Stimulated activated CD4-positive, alpha-beta T cell treated with anti-CD3 and anti-CD28 coated beads, Interleukin-15, amount 100 ng/mL, for 48 hours (primary cell): Measurements from ENCODE around the gene TNNI2.
"Not testable (repeated sequence)": the region's sequence is repeated elsewhere in the genome, so short reads cannot be mapped to it uniquely, and the experiment has no call there.

Experiments
- DNase-seq, 2 donors: peaks; one replicate each; pipeline ENCODE4 v3.0.0-alpha.2; 2020; ENCODE audit warnings: low read depth in 2 of 2

Gene TNNI2

DNA sequence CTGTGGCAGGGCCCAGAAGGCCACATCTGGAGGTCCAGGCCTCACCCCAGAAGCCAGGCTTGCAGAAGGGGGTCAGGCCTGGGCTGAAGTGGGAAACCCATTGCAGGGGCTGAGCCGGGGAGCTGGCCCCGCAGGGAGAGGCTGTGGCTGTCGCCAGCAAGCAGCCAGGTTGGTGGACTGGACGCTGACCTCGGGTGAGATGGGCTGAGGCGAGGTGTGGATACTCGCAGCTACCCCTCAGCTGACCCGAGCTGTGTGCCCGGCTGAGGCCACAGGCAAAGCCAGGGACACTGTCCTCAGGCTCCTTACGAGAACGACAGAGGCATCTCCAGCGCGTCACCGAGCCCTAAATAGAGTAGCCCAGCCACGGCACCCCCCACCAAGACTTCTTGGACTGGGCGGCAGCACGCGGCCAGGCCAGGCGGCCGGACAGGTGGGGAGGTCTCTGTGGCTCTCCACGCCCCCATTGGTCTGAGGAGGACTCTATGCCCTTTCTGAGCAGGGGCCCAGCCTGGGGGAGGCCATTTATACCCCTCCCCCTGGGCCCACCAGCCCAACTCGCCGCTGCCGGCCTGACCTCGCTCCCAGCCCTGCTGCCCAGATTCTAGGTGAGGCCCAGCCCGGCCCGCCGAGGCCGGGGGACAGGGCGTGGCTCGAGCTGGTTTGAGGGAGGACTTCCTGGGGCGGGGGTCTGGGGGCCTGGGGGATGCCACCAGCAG, at the start of gene TNNI2:
TSS of gene TNNI2 (plus strand) at position 556 of the 719 bp plus-strand sequence. CDS start 716 bp downstream, outside the sequence.
- no peak for DNase-seq

DNA sequence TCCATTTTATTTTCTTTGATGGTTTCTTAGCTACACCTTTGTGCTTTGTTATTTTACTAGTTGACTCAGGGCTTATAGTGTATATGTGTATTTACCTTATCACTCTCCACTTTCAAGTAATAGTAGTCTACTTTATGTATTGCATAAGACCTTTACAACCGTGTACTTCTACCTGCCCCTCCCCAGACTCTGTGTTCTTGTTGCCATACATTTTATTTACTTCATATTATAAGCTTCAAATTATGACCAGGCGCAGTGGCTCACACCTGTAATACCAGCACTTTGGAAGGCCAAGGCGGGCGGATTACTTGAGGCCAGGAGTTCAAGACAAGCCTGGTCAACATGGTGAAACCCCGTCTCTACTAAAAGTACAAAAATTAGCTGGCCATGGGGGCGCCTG, 46.9 kb upstream of the TNNI2 start:
- no peak for DNase-seq

DNA sequence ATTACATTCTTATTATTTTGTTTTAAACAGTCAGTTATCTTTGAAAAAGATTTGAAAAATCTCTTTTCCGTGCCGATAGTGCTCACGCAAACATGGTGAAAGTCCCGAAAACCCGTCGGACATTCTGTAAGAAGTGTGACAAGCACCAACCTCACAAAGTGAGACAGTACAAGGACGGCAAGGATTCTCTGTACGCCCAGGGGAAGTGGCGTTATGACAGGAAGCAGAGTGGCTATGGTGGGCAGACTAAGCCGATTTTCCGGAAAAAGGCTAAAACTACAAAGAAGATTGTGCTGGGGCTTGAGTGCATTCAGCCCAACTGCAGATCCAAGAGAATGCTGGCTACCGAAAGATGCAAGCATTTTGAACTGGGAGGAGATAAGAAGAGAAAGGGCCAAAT, 46.3 kb upstream of the TNNI2 start:
- DNase-seq: no peak

DNA sequence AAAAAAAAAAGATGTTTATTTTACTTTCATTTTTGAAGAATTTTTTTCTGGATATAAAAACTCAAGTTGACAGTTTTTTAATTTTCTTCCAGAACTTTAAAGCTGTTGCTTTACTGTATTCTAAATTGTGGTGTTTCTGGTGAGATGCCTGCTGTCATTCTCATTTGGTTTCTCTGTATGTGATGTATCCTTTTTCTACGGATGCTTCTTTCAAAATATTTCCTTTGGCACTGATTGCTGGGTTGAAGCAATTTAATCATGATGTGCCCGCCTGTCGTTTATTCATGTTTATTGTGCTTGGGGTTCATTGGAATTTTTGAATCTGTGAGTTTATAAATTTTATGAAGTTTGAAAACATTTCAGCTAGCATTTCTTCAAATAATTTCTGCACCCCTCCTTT, 45.7 kb upstream of the TNNI2 start:
- DNase-seq: no peak

DNA sequence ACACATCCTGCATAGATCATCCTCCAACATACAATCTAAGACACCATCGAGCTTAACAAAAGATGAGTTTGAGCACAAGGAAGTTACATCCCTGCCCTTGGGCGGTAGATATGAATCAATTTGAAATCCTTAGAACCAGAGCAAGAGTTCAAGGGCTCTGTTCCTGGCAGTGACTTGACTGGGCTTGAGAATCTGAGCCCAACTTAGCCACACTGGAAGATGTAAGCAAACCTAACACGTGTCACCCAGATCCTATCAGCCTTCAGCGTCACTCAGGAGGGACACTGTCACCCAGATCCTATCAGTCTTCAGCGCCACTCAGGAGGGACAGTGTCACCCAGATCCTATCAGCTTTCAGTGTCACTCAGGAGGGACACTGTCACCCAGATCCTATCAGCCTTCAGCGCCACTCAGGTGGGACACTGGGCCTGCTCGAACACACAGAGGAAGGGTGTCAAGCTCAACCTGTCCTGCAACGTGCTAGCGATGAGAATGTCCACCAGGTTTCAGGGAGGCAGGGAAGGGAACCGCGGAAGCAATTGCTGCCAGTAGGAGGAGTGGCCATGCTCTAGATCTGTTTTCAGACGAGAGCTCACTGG, 42.3 kb upstream of the TNNI2 start:
- DNase-seq: no peak

DNA sequence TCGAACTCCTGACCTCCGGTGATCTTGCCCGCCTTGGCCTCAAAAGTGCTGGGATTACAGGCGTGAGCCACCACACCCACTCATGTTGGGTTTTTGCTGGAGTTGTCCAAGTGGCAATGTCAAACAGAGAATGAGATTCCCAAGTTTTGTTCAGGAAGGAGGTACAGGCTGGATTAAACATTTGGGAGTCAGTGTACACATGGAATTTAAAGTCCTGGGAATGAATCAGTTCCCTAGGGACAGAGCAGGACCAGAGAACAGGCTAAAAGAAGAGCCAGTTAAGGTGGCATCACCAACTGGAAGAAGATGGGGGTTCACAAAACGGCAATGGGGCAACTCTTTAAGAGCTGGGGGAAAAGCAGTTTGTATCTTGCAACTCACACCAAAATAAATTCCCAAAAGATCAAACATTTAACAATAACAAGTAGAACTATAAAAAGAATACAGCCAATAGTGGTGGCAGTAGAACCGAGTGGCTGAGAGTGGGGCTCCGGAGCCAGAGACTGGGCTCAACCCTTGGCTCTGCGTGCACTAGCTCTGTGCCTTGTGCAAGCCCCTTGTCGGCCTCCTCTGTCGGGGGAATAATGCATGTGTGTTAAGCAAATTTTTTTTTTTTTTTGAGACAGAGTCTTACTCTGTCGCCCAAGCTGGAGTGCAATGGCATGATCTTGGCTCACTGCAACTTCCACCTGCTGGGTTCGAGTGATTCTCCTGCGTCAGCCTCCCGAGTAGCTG, 41.2 kb upstream of the TNNI2 start:
- no peak for DNase-seq

DNA sequence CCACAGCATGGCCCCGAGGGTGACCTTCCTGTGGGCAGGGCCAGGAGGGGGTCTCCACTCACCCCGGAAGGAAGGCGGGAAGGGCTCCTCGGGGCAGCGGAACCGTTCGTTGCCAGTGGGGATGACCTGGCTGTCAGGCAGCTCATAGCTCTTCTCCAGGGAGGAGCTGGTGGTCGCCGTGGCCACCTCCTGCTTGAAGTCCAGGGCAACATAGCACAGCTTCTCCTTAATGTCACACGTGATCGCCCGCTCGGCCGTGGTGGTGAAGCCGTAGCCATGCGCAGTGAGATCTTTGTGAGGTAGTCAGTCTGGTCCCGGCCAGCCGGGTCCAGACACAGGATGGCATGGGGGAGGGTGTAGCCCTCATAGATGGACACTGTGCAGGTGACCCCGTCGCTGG, 35.5 kb upstream of the TNNI2 start:
- no peak for DNase-seq

DNA sequence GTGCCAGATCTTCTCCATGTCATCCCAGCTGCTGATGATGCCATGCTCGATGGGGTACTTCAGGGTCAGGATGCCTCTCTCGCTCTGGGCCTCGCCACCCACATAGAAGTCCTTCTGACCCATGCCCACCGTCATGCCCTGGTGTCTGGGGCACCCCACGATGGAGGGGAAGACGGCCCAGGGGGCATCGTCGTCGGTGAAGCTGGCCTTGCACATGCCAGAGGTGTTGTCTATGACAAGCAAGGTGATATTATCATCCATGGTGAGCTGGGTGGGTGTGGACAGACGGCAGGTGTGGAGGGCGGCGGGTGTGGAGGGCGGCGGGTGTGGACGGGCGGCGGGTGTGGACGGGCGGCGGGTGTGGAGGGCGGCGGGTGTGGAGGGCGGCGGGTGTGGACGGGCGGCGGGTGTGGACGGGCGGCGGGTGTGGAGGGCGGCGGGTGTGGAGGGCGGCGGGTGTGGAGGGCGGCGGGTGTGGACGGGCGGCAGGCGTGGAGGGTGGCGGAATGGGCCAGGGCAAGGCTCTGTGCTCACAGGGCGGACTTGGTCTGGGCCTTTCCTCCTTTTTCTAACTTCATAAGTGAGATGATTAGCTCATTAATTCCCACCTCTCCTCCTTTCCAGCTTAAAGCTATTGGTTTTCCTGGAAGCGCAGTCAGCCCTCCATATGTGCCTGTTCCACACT, 34.8 kb upstream of the TNNI2 start:
- DNase-seq: not testable (repeated sequence)

DNA sequence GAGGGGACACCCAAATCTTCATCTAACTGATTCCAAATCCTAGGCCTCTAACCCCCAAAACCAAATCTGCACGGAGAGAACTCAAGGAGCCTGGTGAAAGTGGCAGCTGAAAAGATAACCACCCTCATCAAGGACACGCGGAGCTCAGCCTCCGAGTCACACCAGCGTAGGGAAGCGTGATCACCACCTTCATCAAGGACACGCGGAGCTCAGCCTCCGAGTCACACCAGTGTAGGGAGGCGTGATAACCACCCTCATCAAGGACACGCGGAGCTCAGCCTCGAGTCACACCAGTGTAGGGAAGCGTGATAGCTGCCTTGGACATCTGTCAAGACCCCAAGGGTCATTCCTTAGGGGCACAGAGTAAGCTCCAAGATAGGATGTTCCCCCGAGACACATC, 33.3 kb upstream of the TNNI2 start:
- no peak for DNase-seq

DNA sequence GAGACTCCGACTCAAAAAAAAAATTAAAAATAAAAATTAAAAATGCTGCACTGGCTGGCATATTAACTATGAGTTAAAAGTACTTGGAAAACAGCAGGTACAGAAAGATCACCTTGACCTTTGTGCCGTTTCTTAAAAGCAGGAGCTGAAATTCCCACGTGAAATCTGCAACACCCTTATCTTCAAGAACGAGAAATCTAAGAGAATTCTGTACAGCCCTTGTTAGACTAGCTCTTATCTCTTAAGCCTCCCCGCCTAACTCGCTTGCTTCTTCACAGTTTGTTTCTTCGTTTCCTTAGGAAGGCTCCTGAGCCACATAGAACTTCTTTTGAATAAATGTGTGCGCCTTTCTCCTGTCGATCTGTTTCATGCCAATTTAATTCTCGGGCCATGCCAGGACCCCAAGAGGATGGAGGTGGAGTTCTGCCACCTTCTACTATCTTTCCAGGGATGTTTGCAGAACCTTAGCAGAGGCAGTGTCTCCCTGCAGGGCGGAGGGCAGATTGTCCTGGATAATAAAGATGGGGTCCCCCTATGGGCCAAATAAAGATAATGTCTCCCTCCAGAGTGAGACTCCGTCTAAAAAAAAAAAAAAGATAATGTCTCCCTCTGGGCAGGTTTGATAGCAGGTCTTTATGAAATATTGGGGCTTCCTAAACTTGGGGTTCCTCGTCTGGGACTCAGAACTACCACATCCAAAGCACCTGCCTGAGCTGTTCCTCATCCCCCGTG, 31.4 kb upstream of the TNNI2 start:
- DNase-seq: no peak

DNA sequence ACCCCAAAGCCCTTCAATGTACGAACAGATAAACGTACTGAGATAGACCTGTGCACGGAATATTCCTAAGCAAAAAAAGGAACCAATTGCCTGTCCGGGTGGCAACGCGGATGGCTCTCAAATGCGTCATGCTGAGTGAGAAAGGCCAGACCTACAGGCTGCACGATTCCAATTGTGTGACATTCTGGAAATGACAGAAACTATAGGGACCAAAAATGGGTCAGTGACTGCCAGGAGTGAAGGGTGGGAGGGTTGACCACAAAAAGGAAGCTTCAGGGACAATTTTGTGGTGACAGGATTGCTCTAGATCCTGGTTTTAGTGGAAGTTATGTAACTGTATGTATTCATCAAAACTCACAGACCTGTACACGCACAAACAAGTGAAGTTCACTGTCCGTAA, 28.0 kb upstream of the TNNI2 start:
- no peak for DNase-seq

DNA sequence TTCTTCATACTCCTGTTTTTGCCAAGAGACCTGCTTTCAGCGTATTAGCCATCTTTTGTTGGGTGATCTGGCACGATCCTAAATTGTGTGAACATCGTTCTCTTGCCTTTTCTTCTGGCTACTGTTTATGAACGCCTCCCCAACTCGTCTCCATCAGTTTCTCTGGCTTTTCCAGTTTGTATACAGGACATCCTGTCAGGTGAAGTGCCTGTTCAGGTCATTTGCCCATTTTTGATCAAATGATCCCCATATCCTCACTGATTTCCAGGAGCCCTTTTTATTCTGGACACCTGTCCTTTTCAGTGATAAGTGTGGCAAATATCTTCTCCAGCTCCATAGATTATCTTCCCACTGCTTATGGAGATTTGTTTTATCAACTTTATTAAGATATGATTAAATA, 26.5 kb upstream of the TNNI2 start:
- DNase-seq: no peak

DNA sequence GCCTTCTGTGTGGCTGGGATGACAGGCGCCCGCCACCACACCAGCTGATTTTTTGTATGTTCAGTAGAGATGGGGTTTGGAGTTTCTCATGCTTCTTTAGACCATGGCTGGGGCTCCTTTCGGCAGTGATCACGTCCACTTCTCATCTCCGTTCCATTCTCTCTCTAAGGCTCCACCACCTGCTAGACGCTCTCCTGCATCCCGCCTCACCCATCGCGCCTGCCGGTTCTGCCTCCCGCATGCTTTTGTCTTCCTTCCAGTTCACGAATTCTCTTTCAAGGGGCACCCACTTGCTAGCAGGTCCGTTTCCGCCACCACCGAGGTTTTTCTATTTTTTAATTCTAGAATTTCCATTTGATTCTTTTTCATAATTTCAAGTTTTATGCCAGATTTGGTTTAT, 26.0 kb upstream of the TNNI2 start:
- DNase-seq: no peak

DNA sequence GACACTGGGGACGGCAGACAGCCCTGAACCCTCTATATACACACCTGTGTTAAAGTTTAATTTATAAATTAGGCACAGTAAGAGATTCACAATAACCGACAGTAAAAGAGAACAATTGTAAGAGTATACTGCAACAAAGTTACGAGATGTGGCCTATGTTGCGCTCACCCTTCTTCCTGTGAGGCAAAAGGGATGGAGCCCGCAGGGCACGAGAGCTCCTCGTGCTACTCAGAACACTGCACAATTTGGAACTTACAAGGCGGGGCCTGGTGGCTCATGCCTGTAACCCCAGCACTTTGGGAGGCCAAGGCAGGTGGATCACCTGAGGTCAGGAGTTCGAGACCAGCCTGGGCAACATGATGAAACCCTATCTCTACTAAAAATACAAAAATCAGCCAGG, 25.4 kb upstream of the TNNI2 start:
- DNase-seq: not testable (repeated sequence)

DNA sequence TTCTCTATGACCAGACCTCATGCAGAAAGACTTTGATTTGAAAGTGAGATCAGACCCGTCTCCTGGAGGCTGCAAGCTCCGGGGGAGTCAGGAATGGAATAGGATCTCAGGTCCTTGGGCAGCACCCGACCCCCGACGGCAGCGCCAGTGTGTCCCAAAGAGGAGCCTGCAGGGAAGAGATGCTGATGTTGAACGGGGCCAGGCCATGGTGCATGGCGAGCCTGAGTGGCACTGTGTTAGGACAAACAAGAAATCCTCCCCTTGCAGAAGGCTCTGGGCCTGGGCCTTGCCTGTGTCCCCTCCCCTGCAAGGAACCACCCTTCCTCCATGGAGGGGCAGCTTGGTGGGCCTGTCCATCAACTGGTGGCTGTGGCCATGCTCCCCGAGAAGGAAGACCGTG, 24.1 kb upstream of the TNNI2 start:
- no peak for DNase-seq

DNA sequence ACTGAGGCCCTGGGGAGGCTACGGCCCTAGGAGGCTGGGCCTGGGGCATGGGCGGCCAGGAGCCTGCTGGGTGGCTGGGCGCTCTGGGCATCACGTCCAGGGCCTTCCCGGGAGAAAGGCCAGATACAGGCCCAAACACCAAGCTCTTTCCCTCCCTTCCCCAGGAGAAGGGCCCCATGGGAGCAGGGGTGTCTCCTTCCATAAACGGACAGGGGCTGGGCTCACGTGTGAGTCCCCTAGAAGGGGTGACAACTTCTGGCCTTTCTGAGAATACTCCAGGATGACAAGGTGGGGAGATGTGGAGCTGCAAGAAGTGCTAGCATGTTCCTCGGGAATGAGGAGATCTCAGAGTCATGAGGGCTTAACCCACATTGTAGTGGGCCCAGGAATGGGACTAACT, 23.5 kb upstream of the TNNI2 start:
- no peak for DNase-seq

DNA sequence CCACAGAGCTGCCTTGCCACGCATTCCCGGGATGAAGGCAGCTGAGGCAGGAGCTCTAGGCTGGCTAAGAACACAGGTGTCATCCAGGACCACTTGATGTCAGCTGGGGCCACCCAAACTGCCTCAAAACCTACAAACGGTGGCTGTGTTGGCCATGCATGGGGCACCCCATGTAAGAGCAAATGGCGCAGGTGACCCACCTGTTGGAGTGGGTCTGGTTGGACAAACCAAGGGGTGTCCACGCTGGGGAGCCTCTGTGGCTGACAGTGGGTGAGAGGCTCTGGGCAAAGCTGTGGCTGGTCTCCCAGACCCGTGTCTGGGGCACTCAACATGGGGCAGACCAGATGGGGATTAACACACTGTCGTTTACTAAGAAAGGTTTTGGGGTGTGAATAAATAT, 23.0 kb upstream of the TNNI2 start:
- DNase-seq: no peak

DNA sequence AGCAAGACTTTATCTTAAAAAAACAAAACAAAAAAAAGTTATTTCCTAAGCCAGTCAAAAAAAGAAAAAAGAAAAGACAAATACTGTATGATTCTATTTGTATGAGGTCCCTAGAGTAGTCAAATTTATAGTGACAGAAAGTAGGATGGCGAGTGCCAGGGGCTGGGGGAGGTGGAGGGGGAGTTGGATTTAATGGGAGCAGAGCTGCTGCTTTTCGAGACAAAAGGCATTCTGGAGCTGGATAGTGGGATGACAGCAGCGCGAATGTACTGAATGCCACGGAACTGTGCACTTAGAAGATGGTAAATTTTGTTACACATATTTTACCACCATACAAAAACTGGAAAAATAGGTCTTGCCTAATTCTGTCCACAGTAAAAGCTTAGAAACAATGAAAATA, 21.8 kb upstream of the TNNI2 start:
- no peak for DNase-seq

DNA sequence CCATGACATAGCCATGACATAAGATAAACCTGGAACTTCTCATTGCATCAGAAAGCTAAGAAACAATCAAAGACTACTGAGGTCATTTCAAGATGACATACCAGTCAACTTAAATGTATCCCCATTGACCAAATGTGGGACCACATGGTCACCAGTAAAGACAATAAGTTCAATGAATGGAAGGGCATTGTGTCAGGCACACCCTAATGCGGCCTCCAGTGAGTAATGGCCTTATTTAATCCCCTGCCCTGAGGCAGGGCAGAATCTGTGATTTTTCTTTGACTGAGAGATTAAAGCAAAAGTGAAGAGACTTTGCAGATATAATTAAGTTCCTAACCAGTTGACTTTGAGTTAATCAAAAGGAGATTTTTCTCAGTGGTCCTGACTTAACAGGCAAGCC, 21.3 kb upstream of the TNNI2 start:
- no peak for DNase-seq

DNA sequence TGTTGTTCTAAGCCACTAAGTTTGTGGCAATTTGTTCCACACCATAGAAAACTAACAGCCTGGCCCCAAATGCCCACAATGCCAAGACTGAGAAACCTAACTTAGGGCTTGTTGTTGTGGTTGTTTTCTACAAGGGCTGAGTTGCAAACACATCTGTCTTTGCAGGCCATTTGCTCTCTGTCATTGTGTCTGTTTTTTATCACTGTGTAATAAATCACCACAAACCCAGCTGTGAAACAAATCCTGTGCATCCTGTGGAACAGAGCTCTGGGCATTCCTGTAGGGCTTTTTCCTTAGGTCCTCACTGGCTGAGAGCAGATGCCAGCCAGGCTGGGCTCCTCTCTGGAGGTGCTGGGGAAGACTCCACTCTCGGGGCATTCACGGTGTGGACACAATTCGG, 19.7 kb upstream of the TNNI2 start:
- DNase-seq: no peak

DNA sequence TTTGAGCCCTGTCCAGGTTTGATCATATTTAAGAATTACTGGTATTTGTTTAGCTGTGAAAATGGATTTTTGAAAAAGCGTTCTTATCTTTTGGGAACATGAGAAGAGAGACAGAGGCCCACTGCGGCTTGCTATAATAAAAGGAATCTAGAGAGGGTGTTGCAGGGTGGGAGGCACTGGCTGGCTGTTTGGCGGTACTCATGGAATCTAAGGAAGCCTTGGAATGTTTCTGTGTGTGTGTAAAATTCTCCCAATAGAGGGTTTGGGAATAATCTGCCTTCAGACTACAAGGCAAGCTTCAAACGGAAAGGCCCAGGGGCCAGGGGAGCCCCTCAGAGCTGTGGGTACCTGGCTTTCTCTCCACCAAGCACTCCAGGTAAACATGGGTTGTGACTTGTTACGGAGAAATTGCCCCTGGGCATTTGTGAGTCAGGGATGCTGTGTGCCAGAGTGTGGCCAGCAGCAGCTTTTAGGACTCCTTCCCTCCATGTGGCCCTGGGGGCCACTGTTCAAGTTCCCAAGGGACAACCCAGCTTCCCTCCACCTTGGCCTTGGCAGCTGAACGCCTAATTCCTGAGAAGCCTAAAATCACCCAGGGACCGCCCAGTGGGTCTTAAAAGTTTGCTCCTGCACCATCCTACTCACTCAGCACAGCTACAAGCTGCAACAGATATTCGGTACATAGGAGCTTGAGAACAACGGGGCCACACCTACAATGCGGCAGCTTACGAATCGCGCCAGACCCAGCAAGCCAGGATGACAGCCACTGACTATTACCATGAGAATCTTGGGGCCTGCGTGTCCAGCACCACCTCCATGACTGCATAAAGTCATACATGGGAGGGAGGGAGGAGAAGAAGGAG, 18.1 kb upstream of the TNNI2 start:
- no peak for DNase-seq
